T-helper 1 cell (primary cell): ENCODE results near the gene SH2D2A.

ENCODE experiments used
- DNase-seq, 5 donors: peaks; one replicate each; pipeline ENCODE4 v3.0.0-alpha.2; 2012 to 2020

The SH2D2A gene

DNA sequence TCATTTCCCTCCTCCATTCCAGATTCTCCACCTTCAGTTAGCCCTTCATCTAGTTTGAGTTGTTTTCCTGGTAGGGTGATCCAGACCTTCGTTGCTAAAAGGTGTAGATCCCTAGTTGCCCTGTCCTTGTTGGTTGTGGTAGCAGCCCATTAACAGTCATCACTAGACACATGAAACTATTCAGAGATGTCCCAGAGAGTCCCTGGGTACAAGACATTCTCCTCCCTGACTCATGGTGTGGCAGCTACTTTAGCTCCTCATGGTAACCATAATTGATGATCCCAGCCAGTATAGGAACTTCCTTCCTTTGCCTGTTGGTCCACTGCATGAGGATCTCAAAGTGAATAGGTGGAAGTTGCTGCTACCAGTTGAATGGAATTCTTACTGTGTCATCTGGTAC is 6.0 kb upstream of the SH2D2A start:
- no peak for DNase-seq

GRCh38 chr1:156821801-156822200 is 5.2 kb upstream of the SH2D2A start:
- DNase-seq = no peak

DNA sequence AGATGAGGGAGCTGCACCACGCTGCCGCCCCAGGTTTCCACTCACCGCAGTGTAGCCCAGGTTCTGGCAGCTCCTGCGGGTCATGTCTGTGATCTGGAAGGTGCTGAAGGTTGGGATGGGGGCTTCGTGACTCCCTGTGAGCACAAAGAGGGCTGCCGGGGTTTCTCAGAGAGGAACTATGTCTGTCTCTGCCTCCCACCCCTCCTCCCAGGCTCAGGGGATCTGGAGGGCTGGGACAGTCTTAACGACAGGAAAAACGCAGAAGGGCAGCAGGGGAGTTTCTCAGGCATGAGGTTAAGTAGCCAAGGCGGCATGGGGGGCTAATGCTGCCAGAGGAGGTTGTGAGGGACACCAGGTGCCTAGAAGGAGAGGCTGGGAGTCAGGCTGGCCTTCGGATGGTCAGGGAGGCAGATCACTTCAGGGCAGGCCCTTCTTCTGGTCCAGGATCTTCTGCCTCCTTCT is 656 bp downstream of the SH2D2A start:
- DNase-seq = peak in 2 of 5 donors; percentile 18 to 26

DNA sequence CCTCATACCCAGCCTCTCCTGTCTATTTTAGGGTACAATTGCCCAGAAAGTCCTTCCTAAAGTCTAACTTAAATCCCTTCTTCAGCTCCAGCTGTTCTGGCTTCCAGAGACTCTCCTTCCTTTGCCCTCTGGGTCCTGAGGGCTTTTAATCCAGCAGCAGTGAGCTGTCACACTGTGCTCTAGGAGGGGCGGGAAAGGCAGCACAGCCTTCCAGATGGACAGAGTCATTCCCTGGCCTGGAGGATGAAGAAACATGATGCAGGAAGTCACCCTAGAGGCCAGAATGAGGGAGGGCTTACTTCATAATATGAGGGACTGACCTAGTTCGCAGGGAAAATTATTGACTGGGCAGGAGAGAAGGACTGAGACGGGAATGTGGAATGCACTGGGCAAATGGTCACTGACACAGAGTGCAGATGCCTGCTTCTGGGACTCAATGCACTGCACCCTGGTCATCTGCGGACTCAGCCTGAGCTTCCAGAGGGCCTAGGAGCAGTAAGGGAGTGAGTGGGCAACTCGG is 1.3 kb downstream of the SH2D2A start:
- no peak for DNase-seq

GRCh38 chr1:156814571-156815260 is 1.9 kb downstream of the SH2D2A start:
- DNase-seq = peak in 4 of 5 donors; percentile 26 to 52 (median 41)

DNA sequence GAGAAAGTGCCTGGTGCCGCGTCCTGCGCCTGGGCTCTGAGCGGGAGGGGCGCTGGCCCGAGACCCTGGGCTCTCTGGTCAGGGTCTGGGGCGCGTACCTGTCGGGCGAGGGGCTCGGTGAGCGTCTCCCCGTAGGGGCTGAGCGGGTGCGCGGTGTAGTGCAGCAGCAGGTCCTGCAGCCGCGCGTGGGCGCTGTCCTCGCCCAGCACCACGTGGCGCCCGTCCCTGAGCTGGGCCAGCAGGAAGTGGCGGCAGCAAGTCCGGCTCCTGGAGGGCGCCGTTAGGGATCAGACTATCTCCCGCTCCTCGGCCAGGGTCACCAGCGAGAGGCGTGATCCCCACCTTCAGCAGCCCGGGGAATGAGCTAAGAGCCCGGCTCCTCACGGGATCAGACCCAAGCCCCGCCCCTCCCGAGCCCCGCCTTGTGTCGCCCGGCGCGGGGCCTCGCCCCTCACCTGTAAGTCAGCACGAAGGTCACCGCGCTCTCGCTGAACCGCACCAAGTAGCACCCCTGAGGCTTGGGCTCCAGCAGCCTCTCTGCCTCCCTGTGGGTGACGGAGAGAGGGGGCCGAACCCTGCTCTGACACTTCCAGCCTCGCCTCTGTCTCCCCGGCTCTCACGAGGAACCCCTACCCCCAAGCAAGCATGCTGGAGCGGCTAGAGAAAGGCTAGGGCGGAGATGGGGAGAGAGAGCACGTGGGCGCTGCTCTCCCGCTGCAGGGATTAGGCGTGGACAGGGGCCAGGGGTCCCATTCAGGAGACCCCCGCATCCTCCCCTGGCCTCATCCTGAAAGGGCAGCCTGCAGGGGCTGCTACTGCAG is 2.7 kb downstream of the SH2D2A start:
- peak; percentile 63 to 76 (median 72) for DNase-seq

GRCh38 chr1:156813298-156813697 is 3.4 kb downstream of the SH2D2A start:
- no peak for DNase-seq

- DNase-seq = no peak
Measured at GRCh38 chr1:156812293-156812990, 4.2 kb downstream of the SH2D2A start.

DNA sequence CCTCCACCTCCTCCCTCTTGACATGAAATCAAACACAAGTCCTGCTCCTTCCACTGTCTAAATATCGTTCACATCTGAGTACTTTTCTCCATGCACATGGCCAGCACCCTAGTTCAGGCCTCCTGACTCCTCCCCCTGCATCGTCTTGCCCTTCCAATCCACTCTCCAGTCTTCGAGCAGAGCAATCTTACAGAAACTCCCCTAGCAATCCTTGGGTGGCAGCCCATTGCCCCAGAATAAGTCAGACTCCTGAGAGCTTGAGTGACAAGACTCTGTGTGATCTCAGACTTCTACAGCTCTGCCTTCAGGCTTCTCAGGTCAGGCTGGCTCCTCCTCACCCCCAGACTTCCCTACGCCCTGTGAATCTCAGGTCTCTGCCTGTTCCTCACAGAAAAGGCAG is 5.5 kb downstream of the SH2D2A start:
- no peak for DNase-seq

- DNase-seq = no peak
Measured at GRCh38 chr1:156809711-156810366, 6.8 kb downstream of the SH2D2A start.

DNA sequence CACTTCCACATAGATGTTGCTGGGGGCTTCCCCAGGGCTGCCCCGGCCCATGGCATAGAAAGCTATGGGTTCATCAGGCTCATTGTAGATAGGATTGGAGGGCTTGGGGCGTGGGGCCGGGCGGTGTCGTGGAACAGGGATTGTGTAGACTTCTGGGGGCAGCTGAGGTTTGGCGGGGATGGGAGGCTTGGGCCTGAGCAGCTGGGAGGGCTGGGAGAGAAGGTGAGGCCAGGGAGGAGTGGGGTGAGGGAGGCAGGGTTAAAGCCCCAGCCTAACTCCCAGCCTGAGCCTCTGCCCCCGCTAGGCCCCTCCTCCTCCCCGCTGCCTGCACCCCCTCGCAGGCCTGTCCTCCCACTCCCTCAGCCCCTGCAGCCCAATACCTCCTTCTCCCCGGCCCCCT is 7.4 kb downstream of the SH2D2A start:
- no peak for DNase-seq

GRCh38 chr1:156808186-156809030 is 8.2 kb downstream of the SH2D2A start:
- DNase-seq = no peak

DNA sequence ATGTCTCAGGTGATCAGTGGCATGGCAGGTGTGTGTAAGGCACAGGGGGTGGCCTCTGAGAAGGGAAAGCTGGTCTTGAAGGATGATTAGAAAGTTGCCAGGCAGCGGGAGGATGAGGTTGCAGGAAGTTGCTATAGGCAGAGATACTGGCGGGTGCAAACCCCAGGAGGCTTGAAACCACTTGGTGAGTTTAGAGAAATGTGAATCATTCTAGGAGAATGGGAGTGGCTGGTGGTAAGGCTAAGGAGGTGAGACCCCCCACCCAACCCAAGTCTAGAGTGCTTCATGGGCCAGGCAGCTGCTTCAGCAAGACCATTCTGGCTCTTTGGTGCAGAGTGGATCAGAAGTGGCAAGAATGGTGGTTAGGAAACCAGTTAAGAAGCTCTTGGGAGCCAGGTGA is 9.0 kb downstream of the SH2D2A start:
- peak in 1 of 5 donors; percentile 83 for DNase-seq

GRCh38 chr1:156806512-156807440 is 9.9 kb downstream of the SH2D2A start:
- peak in 1 of 5 donors; percentile 16 for DNase-seq

DNA sequence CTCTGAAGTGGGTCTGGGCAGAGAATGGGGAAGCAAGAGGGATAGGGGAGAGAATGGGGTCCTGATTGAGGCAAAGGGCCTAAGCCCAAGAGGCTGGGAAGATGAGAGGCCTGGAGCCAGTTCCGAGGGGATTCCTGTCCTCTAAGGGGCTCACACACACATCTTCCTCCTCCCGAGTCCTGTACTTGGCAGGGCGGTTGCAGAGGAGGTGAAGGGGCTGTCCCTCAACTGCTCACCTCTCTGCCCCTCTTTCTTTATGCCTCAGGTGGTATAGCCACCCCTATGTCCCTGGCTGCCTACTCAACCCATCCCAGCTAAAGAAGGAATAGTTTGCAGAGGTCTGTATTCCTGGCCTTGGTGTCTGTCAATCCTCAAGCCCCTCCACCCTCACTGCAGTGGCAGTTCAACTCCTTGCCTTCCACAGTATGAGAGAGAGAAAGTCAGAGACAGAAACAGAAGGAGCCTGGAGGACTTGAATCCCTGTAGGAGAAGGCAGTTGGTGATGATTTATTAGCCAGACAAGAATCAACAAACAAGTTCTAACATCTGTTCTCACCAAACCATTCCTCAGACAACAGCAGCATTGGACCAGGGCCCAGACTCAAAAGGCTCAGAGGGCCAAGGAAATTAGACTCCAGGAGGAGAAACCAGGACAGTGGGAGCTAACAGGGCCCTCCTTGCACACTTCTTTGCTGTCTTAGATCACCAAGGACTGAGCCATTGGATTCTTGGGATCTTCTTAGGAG is 10.7 kb downstream of the SH2D2A start:
- no peak for DNase-seq

DNA sequence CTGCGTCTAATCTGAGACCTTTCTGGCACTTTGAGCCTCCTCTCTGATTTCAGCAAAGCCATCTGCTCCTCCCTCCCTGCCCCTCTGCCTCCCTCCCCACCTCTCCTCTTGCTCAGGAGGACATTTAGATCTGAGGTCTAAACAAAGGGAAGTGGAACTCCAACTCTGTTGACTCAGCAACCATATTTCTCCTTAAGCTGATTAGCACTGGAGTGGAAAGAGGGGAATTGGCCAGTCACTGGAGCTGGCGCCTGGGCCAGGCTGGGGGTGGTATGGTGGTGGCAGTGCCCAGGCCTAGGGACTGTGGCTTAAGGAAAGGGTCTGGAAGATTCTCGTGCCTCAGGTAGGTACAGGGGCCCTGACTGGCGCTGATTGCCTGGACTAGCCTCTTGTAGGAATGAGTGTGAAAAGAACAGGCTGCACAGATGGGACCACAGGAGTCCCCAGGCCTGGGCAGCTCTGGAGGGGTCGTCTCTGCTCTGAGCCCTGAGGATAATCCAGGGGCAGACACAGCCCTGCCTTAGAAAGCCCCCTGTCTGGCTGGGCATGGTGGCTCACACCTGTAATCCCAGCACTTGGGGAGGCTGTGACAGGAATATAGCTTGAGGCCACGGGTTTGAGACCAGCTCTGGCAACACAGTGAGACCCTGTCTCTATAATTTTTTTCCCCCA is 11.9 kb downstream of the SH2D2A start:
- DNase-seq = no peak

DNA sequence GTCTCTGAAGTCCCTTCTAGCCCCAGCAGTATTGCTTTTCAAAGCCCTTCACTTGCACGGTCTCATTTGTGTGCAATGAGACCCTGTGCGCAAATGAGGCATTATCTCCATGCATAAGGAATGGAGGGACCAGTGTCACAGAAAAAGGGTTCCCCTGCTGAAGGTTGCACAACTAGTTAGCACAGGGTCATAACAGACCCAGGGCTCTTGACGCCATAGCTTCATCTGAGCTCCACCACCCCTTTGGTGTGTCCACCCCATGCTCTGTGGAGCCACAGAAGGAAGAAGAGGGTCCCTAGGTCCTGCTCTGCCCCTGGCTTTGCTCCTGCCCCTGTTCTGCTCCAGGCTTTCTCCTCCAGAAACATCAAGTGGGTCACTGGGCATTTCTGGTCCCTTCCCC is 12.6 kb downstream of the SH2D2A start:
- no peak for DNase-seq

DNA sequence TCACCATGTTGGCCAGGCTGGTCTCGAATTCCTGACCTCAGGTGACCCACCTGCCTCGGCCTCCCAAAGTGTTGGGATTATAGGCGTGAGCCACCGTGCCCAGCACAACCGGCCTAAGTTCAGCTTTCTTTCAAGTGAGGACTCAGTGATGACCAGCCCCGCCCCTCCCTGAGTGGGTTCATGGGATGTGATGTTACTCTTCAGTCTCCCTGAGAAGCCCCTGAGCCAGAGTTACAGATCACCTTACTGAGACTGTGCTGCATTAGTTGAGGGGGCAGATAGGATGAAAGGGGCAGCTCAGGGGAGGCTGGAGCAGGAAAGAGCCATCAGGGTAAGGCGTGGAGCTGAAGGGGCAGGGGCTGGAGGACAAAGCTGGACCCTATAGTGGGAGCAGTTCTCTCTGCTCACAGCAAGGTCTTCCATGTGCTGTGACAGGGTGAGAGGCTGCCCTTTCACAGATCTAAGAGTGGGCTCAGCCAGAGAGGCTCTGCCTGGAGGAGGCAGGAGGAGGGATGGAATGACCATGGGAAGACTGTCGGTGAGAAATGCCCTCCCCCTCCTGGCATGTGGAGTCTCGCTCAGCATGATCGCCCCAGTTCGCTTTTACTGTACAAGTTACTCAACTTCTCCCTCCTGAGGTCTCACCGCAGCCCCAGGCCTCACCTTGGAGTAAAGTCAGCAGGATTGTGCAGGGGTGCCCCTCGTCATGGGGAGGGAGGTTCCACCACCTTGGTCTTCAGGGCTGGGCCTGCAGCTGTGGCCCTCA is 13.4 kb downstream of the SH2D2A start:
- no peak for DNase-seq
